Activated CD4-positive, alpha-beta T cell treated with anti-CD3 and anti-CD28 coated beads, Interleukin-2, amount 50 U/mL, for 1 hour (primary cell): ENCODE results near the gene FXYD1.
"Not testable (repeated sequence)": the region's sequence is repeated elsewhere in the genome, so short reads cannot be mapped to it uniquely, and the experiment has no call there.

ENCODE experiments used
- DNase-seq: peaks from one replicate; pipeline ENCODE4 v3.0.0-alpha.2; 2020

The FXYD1 gene

DNA sequence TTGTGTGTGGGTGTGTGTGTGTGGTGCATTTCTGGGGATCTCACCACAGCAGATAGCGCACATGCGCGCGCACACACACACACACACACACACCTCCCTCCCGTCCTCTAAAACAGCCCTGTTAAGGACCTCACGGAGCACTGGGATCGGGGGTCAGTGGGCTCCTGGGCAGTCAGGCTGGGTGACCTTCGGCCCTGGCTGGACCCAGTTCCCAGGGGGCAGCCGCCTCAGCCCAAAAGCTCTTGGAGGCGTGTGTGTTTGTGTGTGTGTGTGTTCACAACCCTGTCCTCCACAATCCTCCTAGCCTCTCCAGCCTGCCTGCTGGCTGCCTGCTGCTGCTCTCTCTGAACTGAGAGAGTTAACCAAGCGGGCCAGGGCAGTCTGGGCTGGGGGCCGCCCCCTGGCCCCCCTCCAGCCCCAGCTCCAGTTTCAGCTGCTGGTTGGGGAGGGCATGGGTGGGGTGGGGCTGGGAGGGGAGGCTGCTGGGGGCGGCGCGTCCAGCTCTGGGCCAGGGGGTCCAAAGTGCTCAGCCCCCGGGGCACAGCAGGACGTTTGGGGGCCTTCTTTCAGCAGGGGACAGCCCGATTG, at the start of gene FXYD1:
FXYD1 (plus strand) TSS at position 520 of the 588 bp plus-strand sequence. CDS start 1,256 bp downstream, outside the sequence.
- DNase-seq: no peak

DNA sequence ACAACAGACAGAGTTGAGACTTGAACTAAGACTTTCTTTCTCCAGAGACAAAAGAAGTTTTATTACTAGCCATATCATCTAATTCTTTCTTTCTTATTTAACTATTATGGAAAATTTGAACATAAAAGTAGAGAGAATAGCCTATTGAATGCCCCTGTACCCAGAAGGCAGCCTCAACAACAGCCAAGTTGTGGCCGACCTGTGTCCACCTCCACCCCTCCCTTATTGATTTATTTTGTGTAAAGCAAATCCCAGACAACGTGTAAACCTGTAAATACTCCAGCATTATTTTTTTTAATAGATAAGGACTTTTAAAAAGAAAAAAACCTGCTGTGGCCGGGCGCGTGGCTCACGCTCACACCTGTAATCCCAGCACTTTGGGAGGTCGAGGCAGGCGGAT, 49.1 kb upstream of the FXYD1 start:
- DNase-seq: no peak

DNA sequence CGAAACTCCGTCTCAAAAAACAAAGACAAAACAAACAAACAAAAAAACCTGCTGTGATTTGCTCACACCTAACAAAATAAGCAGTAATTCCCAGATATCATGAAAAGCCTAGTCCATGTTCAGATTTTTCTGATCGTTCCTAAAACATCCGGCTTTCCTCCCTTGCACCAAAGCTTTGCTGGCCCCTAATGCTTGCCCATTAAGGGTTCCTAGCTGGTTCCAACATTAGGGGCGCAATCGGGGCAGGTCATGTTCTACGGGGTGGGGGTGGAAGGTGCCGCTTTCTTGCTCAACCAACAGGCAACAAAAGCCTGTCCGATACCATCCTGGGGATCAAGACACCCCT, 48.5 kb upstream of the FXYD1 start:
- DNase-seq: no peak

DNA sequence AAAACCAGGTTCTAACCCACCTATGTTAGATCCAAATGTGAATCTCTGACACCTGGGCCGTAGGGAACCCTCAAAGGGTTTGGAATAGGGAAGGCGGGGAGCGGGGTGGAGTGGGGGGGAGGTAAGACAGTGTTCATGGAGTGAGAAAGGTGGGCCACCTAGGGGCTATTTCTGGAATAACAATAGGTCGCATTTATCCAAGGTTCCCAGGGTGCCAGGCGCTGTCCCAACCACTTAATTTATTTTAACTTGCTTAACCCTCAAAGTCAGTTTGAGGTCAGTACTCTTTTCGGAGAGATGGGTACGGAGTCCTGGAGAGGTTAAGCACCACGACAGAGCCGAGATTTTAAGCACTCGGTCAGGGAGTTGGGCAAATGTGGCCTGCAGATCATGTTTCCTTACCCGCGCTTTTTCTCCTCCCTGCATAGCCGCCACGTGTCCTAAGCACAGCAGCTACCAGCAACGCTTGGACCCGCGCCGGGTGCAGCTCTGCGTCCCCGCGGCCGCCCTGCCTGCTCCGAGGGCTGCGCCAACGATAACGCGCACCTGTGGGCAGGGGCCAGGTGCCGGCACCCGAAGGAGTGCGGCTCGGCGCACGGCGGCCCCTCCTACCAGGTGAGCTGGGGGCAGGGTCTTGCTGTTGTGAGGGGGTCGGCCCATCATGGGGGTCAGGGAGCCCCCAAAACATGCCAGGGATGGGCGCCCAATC, 48.0 kb upstream of the FXYD1 start:
- peak; percentile 24 for DNase-seq

DNA sequence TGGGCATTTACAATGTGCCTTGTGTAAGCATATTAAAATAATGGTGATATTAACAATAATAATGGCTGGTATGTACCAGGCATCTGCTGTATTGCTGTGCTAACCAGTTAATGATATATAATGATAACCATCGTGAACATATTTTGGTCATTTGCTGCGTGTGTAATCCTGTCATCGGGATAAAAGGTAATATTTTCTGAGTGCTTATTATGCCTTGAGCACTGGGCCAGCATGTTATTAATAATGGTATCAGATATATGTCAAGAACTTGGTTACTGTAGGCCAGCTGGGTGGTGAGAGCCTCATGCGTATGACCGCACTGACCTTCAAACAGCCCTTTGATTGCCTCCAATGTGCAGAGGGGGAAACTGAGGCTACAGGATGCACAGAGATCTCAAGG, 45.2 kb upstream of the FXYD1 start:
- DNase-seq: no peak

DNA sequence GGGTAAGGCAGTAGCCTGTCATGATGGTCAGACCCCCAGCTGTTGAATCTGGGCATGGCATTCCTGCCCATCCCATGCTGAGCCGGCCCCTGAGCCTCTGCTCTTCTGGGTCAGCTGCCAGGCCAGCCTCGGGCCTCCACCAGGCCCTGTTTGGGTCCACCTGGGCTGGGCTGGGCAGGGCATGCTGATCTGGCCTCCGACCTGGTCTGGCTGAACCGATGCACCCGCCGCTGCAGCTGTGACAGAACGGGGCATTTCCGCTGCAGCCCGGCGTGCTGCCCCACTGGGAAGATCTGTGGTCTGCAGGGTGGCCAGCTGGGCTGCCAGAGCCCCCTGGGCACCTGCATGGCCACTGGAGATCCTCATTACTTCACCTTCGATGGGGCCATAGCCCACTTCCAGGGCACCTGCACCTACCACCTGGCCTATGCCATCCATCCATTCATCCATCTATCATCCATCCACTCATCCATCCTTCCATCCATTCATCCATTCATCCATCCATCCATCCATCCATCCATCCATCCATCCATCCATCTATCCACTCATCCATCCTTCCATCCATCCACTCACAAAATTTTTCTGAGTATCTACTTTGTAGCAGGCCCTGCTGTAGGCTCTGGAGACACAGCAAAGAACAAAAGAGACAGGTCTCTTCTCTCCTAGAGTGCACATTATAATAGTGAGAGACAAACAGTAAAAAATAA, 44.5 kb upstream of the FXYD1 start:
- DNase-seq: no peak

DNA sequence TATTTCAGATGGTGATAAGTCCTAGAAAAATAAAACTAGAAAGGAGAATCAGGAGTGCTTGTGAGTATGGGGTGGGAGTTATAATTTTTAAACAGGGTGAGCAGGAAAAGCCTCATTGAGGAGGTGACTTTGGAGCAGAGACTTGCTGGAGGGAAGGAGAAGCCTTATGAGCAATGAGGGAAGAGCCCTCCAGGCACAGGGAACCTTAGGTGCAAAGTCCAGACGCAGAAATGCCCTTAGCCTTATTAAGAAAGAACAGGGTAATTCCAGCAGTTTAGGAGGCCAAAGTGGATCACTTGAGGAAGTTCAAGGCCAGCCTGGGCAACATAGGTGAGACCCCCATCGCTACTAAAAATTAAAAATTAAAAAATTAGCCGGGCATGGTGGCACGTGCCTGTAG, 44.0 kb upstream of the FXYD1 start:
- DNase-seq: no peak

DNA sequence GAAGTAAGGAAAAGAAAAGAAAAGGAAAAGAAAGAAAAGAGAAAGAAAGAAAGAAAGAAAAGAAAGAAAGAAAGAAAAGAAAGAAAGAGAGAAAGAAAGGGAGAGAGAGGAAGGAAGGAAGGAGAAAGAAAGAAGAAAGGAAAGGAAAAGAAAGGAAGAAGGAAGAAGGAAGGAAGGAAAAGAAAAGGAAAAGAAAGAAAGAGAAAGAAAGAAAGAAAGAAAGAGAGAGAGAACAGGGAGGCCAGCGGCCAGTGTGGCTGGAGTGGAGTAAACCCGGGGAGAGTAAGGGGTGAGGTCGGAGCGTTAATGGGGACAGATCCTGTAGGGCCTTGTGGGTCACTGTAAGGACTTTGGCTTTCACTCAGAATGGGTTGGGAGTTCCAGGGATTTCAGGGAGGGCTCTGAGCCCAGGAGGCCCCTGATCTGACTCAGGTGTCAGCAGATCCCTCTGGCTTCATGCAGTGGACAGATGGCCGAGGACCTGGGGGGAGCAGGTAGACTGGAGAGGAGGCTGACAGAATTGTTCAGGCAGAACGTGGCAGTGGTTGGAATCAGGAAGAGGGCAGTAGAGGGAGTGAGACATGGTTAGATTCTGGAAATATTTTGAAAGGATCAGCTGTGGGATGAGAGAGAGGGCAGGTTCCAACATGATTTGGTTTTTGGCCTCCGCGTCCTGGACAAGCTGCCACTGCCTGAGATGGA, 42.8 kb upstream of the FXYD1 start:
- DNase-seq: no peak

DNA sequence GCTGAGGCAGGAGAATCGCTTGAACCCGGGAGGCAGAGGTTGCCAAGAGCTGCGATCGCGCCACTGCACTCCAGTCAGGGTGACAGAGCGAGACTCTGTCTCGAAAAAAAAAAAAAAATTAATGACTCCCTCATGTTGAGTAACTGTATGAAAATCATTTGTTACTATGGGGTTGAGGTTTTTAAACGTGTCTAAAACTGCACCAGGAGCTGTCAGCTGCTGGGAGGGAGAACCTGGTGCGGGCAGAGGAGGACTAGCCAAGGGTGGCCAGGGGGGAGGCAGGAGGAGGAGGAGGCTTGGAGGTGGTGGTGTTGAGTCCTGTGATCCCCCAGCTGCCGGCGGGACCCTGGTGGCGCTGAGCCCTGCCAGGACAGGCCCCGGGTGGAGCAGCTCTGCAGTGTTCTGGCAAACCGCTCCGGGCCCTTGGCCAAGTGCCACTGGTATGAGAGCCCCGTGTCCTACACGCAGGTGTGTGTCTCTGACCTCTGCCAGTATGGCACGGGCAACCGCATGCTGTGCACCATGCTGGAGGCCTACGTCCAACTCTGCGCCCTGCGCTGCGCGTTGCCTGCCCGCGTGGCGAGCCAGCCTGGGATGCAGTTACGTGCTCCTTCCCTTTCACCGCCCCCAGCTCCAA, 40.1 kb upstream of the FXYD1 start:
- DNase-seq: no peak

DNA sequence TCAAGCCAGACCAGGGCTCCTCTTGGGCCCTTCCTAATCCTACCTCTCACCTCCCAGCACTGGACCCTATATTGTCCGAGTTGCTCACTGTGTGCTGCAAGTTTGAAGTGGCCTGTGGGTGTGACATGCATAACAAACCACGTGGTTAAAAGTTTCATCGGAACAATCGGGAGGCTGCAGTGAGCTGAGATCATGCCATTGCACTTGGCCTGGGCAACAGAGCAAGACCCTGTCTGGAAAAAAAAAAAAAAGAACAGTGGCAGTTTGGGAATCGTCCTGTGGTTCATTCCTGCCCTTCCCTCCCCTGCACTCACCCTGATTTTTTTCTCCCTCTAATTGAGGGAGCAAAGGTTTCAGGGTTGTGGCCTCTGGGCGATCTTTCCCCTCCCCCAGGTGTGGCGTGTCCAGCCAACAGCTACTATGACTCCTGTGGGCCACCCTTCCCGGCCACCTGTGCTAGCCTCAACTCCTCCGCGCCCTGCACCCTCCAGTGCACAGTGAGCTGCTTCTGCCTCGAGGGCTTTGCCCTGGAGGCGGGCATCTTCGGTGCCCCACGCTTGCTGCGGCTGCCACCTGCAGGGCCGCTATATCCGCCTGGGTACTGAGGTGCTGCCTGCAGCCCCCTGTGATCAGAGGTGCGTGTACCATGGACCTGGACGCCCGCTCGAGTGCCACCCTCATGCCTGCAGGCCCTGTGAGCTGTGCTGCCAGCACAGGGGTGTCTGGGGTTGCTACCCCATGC, 39.3 kb upstream of the FXYD1 start:
- DNase-seq: no peak

DNA sequence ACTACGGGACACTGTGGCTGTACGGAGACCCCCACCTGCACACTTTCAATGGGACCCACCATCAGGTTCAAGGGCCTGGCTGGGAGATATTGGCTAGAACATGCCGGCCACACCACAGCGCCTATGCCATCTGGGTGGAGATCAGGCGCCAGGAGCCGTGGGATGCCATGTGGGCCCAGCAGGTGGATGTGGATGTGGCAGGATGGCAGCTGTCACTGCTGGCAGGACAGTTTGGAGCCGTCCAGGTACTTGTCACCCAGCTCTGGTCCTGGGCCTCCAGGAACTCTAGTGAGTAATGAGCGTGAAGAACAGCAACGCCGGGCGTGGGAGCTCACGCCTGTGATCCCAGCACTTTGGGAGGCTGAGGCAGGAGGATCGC, 38.7 kb upstream of the FXYD1 start:
- DNase-seq: no peak

DNA sequence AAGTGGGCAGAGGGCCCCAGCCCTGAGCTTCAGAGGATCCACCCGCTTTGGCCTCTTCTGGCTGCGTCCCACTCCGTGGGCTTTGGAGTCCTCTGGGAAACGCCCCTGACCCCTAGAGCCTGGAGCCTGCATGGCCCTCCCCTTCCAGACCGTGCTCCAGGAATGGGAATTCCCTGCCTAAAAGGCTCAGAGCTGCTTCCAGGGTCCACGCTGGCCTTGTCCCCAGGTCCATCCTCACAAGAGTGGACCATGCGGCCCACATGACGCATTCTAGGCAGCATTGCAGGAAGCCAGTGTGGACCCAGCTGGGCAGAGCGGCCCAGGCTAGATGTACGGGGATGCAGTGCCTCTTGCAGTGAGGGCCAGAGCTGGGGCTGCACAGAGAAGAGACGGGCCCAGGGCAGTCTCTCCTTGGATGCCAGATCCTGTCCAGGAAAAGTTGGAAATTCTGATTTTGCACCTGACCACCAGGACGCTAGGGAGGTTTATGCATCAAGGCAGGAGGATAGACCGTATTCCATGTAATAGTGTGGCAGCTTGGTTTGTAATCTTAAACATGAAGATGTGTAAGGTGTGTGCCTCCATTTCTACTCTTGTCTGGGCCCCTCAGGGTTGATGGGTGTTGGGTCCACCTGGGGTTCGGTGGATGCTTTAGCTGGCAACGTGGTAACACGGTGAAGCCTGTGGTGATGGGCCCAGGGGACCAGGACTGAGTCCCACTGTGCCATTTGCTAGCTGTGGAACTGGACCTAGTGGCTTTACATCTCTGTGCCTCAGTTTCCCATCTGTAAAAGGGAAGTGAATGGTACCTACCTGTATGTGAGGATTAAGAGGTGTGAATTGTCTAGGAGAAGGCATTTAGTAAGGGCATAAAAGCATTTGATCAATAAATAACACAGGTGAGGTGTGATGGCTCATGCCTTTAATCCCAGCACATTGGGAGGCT, 37.8 kb upstream of the FXYD1 start:
- DNase-seq: no peak

DNA sequence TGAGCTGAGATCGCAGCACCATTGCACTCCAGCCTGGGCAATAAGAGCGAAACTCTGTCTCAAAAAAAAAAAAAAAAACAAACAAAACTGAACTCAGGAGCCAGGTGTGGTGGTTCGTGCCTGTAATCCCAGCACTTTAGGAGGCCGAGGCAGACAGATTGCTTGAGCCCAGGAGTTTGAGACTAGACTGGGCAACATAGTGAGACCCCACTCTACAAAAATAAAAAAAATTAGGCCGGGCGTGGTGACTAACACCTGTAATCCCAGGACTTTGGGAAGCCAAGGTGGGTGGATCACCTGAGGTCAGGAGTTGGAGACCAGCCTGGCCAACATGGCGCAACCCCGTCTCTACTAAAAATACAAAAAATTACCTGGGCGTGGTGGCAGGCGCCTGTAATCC, 36.7 kb upstream of the FXYD1 start:
- not testable (repeated sequence) for DNase-seq

DNA sequence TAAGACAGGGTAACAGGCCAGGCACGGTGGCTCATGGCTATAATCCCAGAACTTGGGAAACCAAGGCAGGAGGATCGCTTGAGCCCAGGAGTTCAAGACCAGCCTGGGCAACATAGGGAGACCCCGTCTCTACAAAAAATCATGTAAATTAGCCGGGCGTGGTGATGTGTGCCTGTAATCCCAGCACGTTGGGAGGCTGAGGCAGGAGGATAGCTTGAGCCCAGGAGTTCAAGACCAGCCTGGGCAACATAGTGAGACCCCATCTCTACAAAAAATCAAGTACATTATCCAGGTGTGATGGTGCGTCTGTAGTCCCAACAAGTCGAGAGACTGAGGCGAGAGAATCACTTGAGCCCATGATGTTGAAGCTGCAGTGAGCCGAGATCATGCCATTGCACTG, 35.0 kb upstream of the FXYD1 start:
- not testable (repeated sequence) for DNase-seq

DNA sequence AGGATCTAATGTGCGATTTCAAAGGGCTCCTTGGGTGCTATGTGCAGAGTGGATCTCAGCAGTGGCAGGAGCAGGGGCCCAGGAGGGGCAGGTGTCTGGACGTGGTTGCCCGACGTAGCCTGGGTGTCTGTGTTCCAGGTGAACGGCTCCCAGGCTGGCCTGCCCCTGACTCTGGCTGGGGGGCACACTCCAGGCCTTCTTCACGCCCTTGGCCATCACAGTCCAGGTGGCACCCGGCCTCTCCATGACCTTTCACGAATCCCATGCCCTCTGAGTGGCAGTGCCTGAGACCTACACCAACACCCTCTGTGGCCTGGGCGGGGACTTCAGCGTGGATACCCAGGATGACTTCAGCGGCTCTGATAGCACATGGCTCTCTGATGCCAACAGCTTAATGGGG, 34.3 kb upstream of the FXYD1 start:
- no peak for DNase-seq

DNA sequence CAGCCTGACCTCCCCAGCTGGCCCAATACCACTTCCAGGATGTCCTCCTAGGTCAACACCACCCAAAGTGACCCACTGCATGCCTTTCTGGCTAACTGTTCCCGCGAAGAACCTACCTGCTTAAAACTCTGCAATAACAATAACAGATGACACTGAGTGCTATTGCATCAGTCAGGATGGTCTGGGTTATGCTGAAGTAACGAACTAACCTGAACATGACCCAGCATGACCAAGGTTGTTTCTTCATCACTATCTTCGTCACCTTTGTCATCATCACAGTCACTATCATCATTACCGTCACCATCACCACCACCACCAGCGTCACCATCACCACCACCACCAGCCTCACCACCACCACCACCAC, 33.6 kb upstream of the FXYD1 start:
- DNase-seq: no peak

DNA sequence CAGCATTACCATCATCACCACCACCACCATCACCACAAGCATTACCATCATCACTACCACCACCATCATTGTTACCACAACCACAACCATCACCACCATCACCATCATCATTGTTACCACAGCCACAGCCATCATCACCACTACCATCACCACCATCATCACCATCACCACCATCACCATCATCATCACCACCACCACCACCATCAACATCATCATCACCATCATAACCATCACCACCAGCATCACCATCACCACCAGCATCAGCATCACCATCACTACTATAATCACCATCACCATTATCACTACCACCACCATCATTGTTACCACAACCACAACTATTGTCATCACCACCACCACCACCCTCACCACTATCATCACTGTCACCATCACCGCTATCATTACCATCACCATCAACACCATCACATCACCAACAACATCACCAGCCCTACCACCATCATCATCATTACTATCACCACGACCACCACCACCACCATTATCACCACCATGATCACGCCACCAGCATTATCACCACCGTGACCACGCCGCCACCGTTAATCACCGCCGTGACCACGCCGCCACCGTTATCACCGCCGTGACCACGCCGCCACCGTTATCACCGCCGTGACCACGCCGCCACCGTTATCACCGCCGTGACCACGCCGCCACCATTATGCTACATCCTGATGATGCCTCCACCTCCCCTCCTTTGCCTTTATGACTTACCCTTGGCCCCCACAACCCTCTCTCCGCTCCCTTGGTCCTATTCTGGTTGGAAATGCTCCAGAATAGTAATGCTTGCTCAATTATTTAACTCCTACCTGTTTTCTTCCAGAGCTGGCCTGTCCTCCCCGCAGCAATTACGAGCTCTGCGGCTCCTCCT, 33.0 kb upstream of the FXYD1 start:
- no peak for DNase-seq

DNA sequence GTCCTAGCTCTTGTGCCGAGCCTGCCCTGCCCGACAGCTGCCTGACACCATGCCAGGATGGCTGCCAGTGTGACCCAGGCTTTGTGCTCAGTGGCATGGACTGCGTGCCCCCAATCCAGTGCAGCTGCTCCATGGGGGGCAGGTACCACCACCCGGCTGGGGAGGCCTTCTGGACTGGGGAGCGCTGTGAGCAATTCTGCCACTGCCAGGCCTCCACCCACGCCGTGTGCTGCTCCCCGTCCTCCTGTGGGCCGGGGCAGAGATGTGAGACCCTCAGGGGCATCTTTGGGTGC, 32.4 kb upstream of the FXYD1 start:
- no peak for DNase-seq

DNA sequence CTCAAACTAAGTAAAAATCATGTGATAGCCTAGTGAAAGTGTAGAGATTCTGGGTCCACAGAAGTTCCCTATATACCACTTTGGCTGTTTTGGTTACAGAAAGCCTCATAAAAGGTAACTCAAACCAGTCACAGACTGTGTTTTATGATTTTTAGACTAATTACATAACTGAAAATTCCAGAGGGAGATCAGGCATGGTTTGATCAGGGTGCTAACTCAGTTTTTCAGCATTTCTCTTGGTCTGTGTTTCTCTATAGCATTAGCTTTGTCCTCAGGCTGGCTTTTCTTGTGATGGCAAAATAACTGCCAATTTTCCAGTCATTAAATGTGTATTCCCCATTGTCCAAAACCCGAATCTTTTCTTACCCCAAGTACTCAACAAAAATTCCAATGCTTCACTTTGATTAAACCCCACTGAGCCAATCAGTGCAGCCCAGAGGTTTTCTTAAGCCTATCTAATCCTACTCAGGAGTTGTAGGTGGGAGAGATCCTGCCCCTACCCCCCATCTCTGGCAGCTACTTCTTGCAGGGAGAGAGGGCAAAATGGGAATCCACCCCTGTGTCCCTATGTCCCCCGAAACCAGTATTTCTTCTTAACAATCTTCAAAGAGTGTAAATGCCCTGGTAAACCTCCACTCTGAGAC, 31.6 kb upstream of the FXYD1 start:
- no peak for DNase-seq

DNA sequence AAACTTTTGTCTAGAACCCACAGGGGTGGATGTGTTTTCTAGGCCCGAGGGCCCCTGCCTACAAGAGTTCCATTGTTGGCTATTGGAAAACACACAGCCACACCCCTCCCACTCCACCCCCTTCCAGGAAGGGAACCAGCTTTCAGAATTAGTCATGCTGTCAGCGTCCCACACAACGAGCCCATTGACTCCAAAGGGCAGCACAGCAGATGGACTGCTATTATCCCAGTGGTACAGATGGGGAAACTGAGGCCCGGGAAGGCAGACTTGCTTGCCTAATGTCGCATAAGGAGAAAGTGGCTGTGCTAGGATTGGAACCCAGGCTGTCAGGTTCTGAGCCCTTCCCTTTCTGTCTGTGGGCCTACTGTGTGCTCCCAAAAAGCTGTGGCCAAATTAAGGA, 31.1 kb upstream of the FXYD1 start:
- no peak for DNase-seq
